ENCODE results near the gene RGS10. TPM values are rescaled to one million over a fixed set of nuclear protein-coding genes. Genes with fewer than 3 reads are reported as not detected.
A peak's percentile ranks its signal among the peaks of the same experiment; 100 is the strongest.

RGS10 gene
- total RNA-seq, 1 experiment from 2014 or later = 22.6 TPM

- Mint-ChIP-seq H3K27me3 (ENCODE audit: low read depth) (no peaks in the 10 kb centered on the region), H3K9me3 (no peaks in the 10 kb centered on the region), H3K36me3 (no peaks in the 10 kb centered on the region), H3K4me3 (no peak overlapping the region), H3K27ac (no peak overlapping the region; the same call in 1 of the 2 replicates), H3K4me1 (0 out of 2 replicates have a peak, but pooled peaks cover under 1% of the 10 kb centered on the region)
- no peak for DNase-seq (ENCODE audit: low spot score)
- ATAC-seq = peak; percentile 59
- ChIA-PET CTCF (interaction anchor here (1.0 to 2.0 kb wide), 2 partner anchors 11 to 328 kb away, joined by 3 to 5 read pairs; no protein-coding TSS in a partner anchor), POLR2A (interaction anchor here (0.7 kb wide), 1 partner anchor 1510 kb away, joined by 3 read pairs; no protein-coding TSS in a partner anchor)
- TF ChIP-seq JAZF1 (CRISPR knock-in tag; IDR thresholded peaks at IDR 0.05) (no peak), CBFB (CRISPR knock-in tag; IDR thresholded peaks at IDR 0.05; ENCODE audit: low read depth) (no peak), ATF6 (CRISPR knock-in tag; IDR thresholded peaks at IDR 0.05) (no peak)
These were observed 15.6 kb downstream of the RGS10 start for GRCh38 chr10:119526621-119527592.

- TF ChIP-seq ZNF219 (CRISPR knock-in tag; IDR thresholded peaks at IDR 0.05; ENCODE audit: borderline replicate concordance) (no peak), HMGA2 (CRISPR knock-in tag; IDR thresholded peaks at IDR 0.05) (no peak), ZBTB21 (CRISPR knock-in tag; IDR thresholded peaks at IDR 0.05; ENCODE audit: borderline replicate concordance) (no peak), CTCF (IDR thresholded peaks at IDR 0.05) (no peak), ZNF671 (CRISPR knock-in tag; IDR thresholded peaks at IDR 0.05) (no peak), TP53 (CRISPR knock-in tag; IDR thresholded peaks at IDR 0.05) (no peak), GABPB1 (CRISPR knock-in tag; IDR thresholded peaks at IDR 0.05) (no peak), ZNF232 (CRISPR knock-in tag; IDR thresholded peaks at IDR 0.05) (no peak), NFE2L1 (CRISPR knock-in tag; IDR thresholded peaks at IDR 0.05) (no peak), TCF7 (CRISPR knock-in tag; IDR thresholded peaks at IDR 0.05; ENCODE audit: low read depth) (no peak), ZNF512 (CRISPR knock-in tag; IDR thresholded peaks at IDR 0.05; ENCODE audit: borderline replicate concordance) (no peak), ZNF396 (CRISPR knock-in tag; IDR thresholded peaks at IDR 0.05; ENCODE audit: borderline replicate concordance) (no peak), ZNF423 (CRISPR knock-in tag; IDR thresholded peaks at IDR 0.05) (no peak), AR (CRISPR knock-in tag; IDR thresholded peaks at IDR 0.05) (no peak), KAT7 (CRISPR knock-in tag; IDR thresholded peaks at IDR 0.05; ENCODE audit: borderline replicate concordance) (no peak), AFF4 (CRISPR knock-in tag; IDR thresholded peaks at IDR 0.05; ENCODE audit: borderline replicate concordance) (no peak), CREM (CRISPR knock-in tag; IDR thresholded peaks at IDR 0.05) (no peak)
- Mint-ChIP-seq H3K9me3 (no peaks in the 10 kb centered on the region), H3K4me3 (no peak overlapping the region), H3K4me1 (0 out of 2 replicates have a peak, but pooled peaks cover 2% of the 10 kb centered on the region), H3K27ac (no peak overlapping the region), H3K27me3 (ENCODE audit: low read depth) (no peaks in the 10 kb centered on the region), H3K36me3 (no peaks in the 10 kb centered on the region)
- POLR2A ChIA-PET = no interaction called here
- ATAC-seq (no peak), DNase-seq (ENCODE audit: low spot score) (no peak)
- CTCF ChIA-PET = interaction anchor here (1.0 to 2.0 kb wide), 2 partner anchors 12 to 328 kb away, joined by 3 to 5 read pairs; no protein-coding TSS in a partner anchor
These were observed 16.4 kb downstream of the RGS10 start for GRCh38 chr10:119526149-119526548.

Measured in WTC11 (cell line).